Cardiac muscle cell (in vitro differentiated cells and primary cell): ENCODE data around the gene ELOVL1. TPM values are rescaled to one million over a fixed set of nuclear protein-coding genes. Genes with fewer than 3 reads are reported as not detected.

Experiments
- DNase-seq, 2 donors: peaks; one replicate each; pipeline versions ENCODE4 v3.0.0 to v3.0.0-alpha.2; 2010 to 2017; ENCODE audit warnings: low read depth in 1 of 2, low spot score in 1 of 2
- H3K27ac ChIP-seq: fragments of 200-600 bp; sonication (generic); 2 replicates; pipeline ENCODE4 v1.5.1; 2016
- H3K27me3 ChIP-seq: fragments of 200-600 bp; sonication (generic); 2 replicates; pipeline ENCODE4 v1.6.0; 2016; ENCODE audit warnings: control low read depth
- H3K36me3 ChIP-seq: fragments of 200-600 bp; sonication (generic); 2 replicates; pipeline ENCODE4 v1.5.1; 2016; ENCODE audit warnings: control low read depth
- H3K4me1 ChIP-seq: fragments of 200-600 bp; sonication (generic); 2 replicates; pipeline ENCODE4 v1.8.1; 2017; ENCODE audit warnings: low read depth, mild to moderate bottlenecking, mixed run types
- H3K4me3 ChIP-seq: fragments of 200-600 bp; sonication (generic); 2 replicates; pipeline ENCODE4 v1.5.1; 2016; ENCODE audit warnings: mild to moderate bottlenecking
- H3K9me3 ChIP-seq: fragments of 200-600 bp; sonication (generic); 2 replicates; pipeline ENCODE4 v1.5.1; 2017; ENCODE audit warnings: low read depth, mild to moderate bottlenecking, control low read depth
- polyA plus RNA-seq: library from polyadenylated mRNA; unstranded; fragments of >200 nt; fragmentation: Nextera tagmentation; extraction: Ambion mirVana; gene quantifications from 2 replicates; pipeline ENCODE4 v1.2.1, GENCODE V29; 2016
- total RNA-seq: library from RNA; depleted of rRNA; stranded (reverse); fragments of >200 nt; gene quantifications from 2 replicates; pipeline ENCODE4 v1.2.3, GENCODE V29; 2016
- TF ChIP-seq, protein P1 (sequence below): IDR thresholded peaks from 2 replicates; pipeline ENCODE4 v1.5.1; 2012; ENCODE audit warnings: low read depth, mild to moderate bottlenecking, low read length

ELOVL1 gene
- total and polyA plus RNA-seq, 2 experiments from 2014 or later = 18.5 to 50.0 TPM

DNA sequence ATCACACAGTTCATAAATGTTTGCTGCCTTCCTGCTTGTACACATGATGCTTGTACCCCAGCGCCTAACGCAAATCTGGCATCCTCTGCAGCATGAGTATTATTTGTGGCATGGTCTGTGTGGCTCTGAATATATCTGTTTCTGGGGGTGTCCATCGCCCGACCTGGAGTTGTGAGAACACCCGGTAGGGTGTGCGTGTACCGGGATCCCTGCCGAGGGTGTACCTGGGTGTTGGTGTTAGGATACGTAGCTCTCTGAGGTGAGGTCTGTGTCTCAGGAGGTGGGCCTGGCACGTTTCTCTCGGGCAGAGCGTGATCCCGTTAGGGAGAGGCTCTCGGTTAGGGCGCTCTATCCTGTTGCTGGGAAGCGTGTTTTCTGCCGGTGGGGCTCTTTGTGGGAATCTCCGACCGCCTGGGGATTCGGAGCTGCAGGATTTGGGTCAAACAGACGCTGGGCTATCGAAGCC is 19.4 kb downstream of the ELOVL1 start:
- Histone ChIP-seq H3K36me3 (no peaks in the 10 kb centered on the region), H3K4me3 (peak overlapping the region; percentile 38), H3K27me3 (no peaks in the 10 kb centered on the region), H3K27ac (peak overlapping the region; percentile 97), H3K4me1 (peaks cover 34% of the 10 kb centered on the region), H3K9me3 (no peaks in the 10 kb centered on the region)
- DNase-seq = peak in 1 of 2 donors; percentile 39
- TF ChIP-seq, protein P1, sequence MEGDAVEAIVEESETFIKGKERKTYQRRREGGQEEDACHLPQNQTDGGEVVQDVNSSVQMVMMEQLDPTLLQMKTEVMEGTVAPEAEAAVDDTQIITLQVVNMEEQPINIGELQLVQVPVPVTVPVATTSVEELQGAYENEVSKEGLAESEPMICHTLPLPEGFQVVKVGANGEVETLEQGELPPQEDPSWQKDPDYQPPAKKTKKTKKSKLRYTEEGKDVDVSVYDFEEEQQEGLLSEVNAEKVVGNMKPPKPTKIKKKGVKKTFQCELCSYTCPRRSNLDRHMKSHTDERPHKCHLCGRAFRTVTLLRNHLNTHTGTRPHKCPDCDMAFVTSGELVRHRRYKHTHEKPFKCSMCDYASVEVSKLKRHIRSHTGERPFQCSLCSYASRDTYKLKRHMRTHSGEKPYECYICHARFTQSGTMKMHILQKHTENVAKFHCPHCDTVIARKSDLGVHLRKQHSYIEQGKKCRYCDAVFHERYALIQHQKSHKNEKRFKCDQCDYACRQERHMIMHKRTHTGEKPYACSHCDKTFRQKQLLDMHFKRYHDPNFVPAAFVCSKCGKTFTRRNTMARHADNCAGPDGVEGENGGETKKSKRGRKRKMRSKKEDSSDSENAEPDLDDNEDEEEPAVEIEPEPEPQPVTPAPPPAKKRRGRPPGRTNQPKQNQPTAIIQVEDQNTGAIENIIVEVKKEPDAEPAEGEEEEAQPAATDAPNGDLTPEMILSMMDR = no peak

DNA sequence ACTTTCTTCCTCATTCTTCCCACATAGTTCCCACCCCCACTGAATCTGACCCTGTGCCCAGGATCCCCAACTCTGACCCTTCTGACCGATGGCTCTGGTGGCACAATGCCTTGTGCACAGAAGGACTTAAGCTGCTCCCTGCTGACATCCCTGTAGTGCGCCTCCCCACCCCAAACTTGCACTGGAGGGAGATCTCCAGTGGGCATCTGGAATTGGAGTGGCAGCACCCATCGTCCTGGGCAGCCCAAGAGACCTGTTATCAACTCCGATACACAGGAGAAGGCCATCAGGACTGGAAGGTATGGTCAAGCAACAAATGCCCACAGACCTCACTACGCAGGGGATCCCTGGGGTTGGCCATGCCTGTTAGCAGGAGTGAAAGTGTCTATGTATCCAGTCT is 21.2 kb downstream of the ELOVL1 start:
- Histone ChIP-seq H3K36me3 (no peaks in the 10 kb centered on the region), H3K9me3 (no peaks in the 10 kb centered on the region), H3K27me3 (no peaks in the 10 kb centered on the region), H3K4me1 (peaks cover 34% of the 10 kb centered on the region), H3K4me3 (no peak overlapping the region), H3K27ac (no peak overlapping the region)
- DNase-seq = no peak
- TF ChIP-seq, protein P1 = no peak

DNA sequence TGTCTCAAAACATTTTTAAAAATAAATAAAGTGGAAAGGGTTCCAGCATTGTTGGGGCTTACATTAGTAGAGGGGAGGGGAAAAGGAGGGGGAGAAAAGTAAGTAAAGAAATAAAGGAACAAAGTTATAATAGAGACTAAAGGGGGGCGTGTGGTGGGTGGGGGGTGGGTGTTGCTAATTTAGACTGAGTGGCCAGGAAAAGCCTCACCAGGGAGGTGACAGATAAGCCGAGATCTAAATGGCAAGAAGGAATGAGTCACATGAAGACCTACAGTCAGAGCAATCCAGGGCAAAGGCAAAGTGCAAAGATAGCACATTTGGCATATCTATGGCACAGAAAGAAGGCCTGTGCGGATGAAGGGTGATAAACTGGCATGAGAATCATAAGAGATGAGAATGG is 22.7 kb downstream of the ELOVL1 start:
- H3K4me3 ChIP-seq = no peak overlapping the region
- H3K9me3 ChIP-seq = no peaks in the 10 kb centered on the region
- no peaks in the 10 kb centered on the region for H3K36me3 ChIP-seq
- peak overlapping the region; percentile 72 for H3K27ac ChIP-seq
- H3K4me1 ChIP-seq = peaks cover 30% of the 10 kb centered on the region
- DNase-seq = no peak
- TF ChIP-seq, protein P1 = no peak
- no peaks in the 10 kb centered on the region for H3K27me3 ChIP-seq

DNA sequence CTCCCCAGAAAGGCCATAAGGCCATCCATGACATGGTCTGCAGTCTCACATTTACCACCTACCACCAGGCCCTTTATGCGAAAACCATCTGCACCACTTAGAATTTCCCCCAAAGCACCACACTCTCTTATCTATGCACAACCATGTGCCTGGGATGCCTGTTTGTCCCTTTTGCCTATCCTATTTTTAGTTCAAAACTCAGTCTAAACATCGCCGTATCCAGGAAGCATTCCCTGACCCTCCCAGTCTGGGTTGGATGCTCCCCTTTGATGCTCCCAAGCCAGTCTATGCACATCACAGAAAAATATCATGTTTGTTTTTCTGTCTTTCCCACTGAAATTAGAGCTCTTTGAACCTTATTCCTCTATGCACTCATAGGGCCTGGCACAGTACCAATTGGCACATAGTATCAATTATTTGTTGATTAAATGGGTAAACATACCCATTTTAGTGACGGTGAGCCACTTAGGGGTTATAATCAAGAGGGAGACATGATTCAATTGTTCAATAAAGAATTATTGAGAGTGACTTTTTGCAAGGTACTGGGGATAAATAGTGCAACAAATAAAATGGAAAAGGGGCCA is 23.5 kb downstream of the ELOVL1 start:
- Histone ChIP-seq H3K4me3 (no peak overlapping the region), H3K4me1 (peaks cover 28% of the 10 kb centered on the region), H3K9me3 (no peaks in the 10 kb centered on the region), H3K27ac (peak overlapping the region; percentile 72), H3K27me3 (no peaks in the 10 kb centered on the region), H3K36me3 (no peaks in the 10 kb centered on the region)
- peak in 1 of 2 donors; percentile 22 for DNase-seq
- TF ChIP-seq, protein P1 = no peak

DNA sequence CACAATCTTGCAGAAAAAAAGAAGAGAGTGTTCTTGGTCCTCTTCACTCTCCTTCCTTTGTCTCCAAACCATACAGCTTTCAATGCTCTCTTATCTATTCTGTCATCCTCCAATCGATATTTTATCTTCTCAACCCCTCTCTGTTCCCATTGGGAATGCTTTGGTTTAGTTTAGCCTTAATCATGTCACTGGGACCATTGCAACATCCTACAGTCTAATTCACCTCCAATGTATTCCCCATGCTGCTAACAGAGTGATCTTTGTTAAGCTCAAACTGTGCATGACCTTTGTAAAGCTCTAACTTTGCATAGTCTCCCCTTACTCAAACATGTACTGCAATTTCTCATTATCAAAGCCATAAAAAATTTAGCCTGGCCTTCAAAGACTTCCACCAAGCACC is 27.3 kb downstream of the ELOVL1 start:
- no peak for DNase-seq
- no peak overlapping the region for H3K27ac ChIP-seq
- peaks cover 18% of the 10 kb centered on the region for H3K4me1 ChIP-seq
- no peaks in the 10 kb centered on the region for H3K9me3 ChIP-seq
- no peaks in the 10 kb centered on the region for H3K36me3 ChIP-seq
- H3K4me3 ChIP-seq = no peak overlapping the region
- no peaks in the 10 kb centered on the region for H3K27me3 ChIP-seq
- TF ChIP-seq, protein P1 = no peak
